Fibroblast of lung (primary cell): Measurements from ENCODE around the gene GPR32.

ENCODE experiments used
- EZH2 ChIP-seq: IDR thresholded peaks from 2 replicates; pipeline ENCODE4 v1.5.1; 2012; ENCODE audit warnings: low read length, control low read depth, mild to moderate bottlenecking; ENCODE audit errors: missing control alignments
- TF ChIP-seq, protein P1 (sequence below), 2 donors: IDR thresholded peaks in 1 of 2; conservative IDR thresholded peaks in 1 of 2; 1 replicate in 1 of 2; 2 replicates in 1 of 2; pipeline ENCODE4 v1.5.1; 2011 to 2012; ENCODE audit warnings: low read length in 2 of 2, control low read depth in 1 of 2, inconsistent platforms in 1 of 2, low read depth in 1 of 2, mild to moderate bottlenecking in 1 of 2

DNA sequence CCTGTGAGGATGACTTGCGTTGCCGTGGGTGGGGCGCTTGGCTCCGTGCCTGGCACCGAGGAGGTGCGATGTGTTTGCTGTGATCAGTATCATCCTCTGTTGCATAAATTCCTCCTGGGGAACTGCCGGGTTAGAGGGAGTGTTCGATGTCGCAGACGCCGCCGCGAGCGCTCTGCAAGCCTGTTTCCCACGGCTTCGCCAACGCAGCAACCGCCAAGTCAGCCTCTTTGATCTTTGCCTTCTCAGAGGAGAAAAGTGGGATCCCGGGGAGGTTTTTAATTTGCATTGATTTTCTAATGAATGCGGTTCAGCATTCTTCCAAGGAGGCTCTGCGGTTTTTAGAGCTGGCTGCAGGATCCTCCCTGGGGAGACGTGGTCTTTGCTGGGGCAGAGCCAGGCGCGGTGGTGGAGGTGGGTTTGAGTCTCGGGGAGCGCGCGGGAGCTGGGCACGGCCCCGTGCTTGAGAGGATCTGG, 7.6 kb downstream of the GPR32 start:
- TF ChIP-seq, protein P1, sequence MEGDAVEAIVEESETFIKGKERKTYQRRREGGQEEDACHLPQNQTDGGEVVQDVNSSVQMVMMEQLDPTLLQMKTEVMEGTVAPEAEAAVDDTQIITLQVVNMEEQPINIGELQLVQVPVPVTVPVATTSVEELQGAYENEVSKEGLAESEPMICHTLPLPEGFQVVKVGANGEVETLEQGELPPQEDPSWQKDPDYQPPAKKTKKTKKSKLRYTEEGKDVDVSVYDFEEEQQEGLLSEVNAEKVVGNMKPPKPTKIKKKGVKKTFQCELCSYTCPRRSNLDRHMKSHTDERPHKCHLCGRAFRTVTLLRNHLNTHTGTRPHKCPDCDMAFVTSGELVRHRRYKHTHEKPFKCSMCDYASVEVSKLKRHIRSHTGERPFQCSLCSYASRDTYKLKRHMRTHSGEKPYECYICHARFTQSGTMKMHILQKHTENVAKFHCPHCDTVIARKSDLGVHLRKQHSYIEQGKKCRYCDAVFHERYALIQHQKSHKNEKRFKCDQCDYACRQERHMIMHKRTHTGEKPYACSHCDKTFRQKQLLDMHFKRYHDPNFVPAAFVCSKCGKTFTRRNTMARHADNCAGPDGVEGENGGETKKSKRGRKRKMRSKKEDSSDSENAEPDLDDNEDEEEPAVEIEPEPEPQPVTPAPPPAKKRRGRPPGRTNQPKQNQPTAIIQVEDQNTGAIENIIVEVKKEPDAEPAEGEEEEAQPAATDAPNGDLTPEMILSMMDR (conservative IDR thresholded peaks at IDR 0.05 in 1 of 2, IDR thresholded peaks at IDR 0.05 in 1 of 2; ENCODE audit: low read depth in 1 of 2, low read length in 2 of 2) = no peak
- no peak for TF ChIP-seq EZH2
